Activated CD4-positive, alpha-beta T cell treated with anti-CD3 and anti-CD28 coated beads, Interleukin-2, amount 10 ng/mL, durations not matched to agents 7 days and 5 days (primary cell): ENCODE data around the gene TUBGCP2. TPM values are rescaled to one million over a fixed set of nuclear protein-coding genes. Genes with fewer than 3 reads are reported as not detected.

ENCODE experiments used
- CTCF ChIA-PET: fragments of 350-600 bp; sonication (Branson Sonifier 250); formaldehyde crosslinking; loops from one replicate; lab custom pipeline; 2021; ENCODE audit warnings: antibody characterized with exemption; lab: Charles Lee
- POLR2A ChIA-PET: fragments of 350-600 bp; sonication (Branson Sonifier 250); formaldehyde crosslinking; loops from one replicate; lab custom pipeline; 2021; ENCODE audit warnings: antibody characterized with exemption; lab: Charles Lee
- DNase-seq: peaks from one replicate; pipeline ENCODE4 v3.0.0-alpha.2; 2020
- H3K27ac Mint-ChIP-seq: one replicate; pipeline ENCODE4 v1.8.0; 2021; ENCODE audit warnings: mild to moderate bottlenecking, moderate library complexity, mixed read lengths
- H3K27me3 Mint-ChIP-seq: one replicate; pipeline ENCODE4 v1.8.0; 2021; ENCODE audit warnings: mixed read lengths
- H3K36me3 Mint-ChIP-seq: one replicate; pipeline ENCODE4 v1.8.0; 2021; ENCODE audit warnings: low read depth, mixed read lengths
- H3K4me1 Mint-ChIP-seq: one replicate; pipeline ENCODE4 v1.8.0; 2021; ENCODE audit warnings: mixed read lengths
- H3K4me3 Mint-ChIP-seq: one replicate; pipeline ENCODE4 v1.8.0; 2021; ENCODE audit warnings: mild to moderate bottlenecking, moderate library complexity, mixed read lengths
- H3K9me3 Mint-ChIP-seq: one replicate; pipeline ENCODE4 v1.8.0; 2021; ENCODE audit warnings: mixed read lengths
- total RNA-seq, 2 experiments: library from RNA; stranded (reverse); gene quantifications; one replicate each; pipeline ENCODE4 v1.2.3, GENCODE V29; 2021

The TUBGCP2 gene
- total RNA-seq, 2 experiments from 2014 or later: 52.4 to 54.2 TPM

GRCh38 chr10:133283931-133284330 lies 24.7 kb downstream of the TUBGCP2 start:
- ChIA-PET CTCF (no interaction called here), POLR2A (no interaction called here)
- Mint-ChIP-seq H3K36me3 (peaks cover 48% of the 10 kb centered on the region), H3K4me3 (no peak overlapping the region), H3K27me3 (no peaks in the 10 kb centered on the region), H3K9me3 (no peaks in the 10 kb centered on the region), H3K4me1 (peaks cover 11% of the 10 kb centered on the region), H3K27ac (no peak overlapping the region)
- no peak for DNase-seq

DNA sequence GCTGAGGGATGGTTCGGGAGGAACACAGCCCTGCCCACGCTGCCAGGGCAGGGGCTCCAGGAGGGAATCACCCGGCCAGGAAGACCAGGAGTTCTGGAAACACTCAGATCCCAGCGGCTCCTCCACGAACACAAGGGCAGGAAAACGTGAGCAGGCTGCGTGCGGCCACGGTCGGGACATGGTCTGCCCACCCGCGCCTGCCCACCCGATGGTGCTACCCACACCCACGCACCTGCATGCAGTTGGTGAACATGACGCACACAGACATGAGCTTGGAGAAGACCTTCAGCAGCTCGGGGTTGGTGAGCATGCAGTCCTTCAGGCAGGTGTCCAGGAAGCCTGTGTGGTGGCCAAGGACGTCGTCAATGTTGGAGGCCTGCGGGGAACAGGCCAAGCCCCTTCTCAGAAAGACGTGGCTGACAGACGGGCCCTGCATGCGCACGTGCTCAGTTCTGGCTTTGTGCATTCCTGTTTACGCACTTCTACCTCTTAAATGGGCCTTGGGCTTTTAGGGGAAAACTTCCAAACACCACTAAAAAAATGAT lies 25.8 kb downstream of the TUBGCP2 start:
- peaks cover 22% of the 10 kb centered on the region for H3K4me1 Mint-ChIP-seq
- no peak overlapping the region for H3K27ac Mint-ChIP-seq
- ChIA-PET CTCF (interaction anchor here (1.1 kb wide), 1 partner anchor 14 kb away, joined by 3 read pairs; no protein-coding TSS in a partner anchor), POLR2A (no interaction called here)
- no peak for DNase-seq
- peaks cover 42% of the 10 kb centered on the region for H3K36me3 Mint-ChIP-seq
- H3K27me3 Mint-ChIP-seq: no peaks in the 10 kb centered on the region
- H3K4me3 Mint-ChIP-seq: no peak overlapping the region
- no peaks in the 10 kb centered on the region for H3K9me3 Mint-ChIP-seq

GRCh38 chr10:133281628-133282372 lies 26.9 kb downstream of the TUBGCP2 start:
- ChIA-PET CTCF (interaction anchor here (1.1 to 1.2 kb wide), 2 partner anchors 12 to 13 kb away, joined by 3 to 4 read pairs; no protein-coding TSS in a partner anchor), POLR2A (no interaction called here)
- H3K27me3 Mint-ChIP-seq: no peaks in the 10 kb centered on the region
- no peaks in the 10 kb centered on the region for H3K9me3 Mint-ChIP-seq
- H3K27ac Mint-ChIP-seq: no peak overlapping the region
- DNase-seq: no peak
- no peak overlapping the region for H3K4me3 Mint-ChIP-seq
- H3K36me3 Mint-ChIP-seq: peaks cover 36% of the 10 kb centered on the region
- H3K4me1 Mint-ChIP-seq: peaks cover 27% of the 10 kb centered on the region

DNA sequence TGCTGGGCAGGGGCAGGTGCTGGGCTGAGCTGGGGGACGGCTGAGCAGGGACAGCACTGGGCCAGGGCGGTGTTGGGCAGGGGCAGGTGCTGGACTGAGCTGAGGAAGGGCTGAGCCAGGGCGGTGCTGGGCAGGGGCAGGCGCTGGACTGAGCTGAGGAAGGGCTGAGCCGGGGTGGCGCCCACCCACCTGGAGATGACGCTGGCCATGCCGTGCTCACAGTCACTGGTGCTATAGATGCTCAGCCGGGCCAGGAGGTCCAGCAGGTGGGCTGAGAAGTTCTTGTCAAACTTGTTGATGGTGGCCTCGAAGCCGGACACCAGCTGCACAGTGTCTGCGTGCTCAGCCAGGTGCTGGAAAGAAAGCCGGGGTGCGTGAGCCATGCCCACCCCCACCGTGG lies 27.6 kb downstream of the TUBGCP2 start:
- peaks cover 27% of the 10 kb centered on the region for H3K4me1 Mint-ChIP-seq
- DNase-seq: no peak
- no peak overlapping the region for H3K4me3 Mint-ChIP-seq
- POLR2A ChIA-PET: no interaction called here
- CTCF ChIA-PET: interaction anchor here (0.6 to 1.2 kb wide), 2 partner anchors 12 to 19 kb away, joined by 3 to 4 read pairs; no protein-coding TSS in a partner anchor
- H3K9me3 Mint-ChIP-seq: no peaks in the 10 kb centered on the region
- no peaks in the 10 kb centered on the region for H3K27me3 Mint-ChIP-seq
- no peak overlapping the region for H3K27ac Mint-ChIP-seq
- peaks cover 32% of the 10 kb centered on the region for H3K36me3 Mint-ChIP-seq

DNA sequence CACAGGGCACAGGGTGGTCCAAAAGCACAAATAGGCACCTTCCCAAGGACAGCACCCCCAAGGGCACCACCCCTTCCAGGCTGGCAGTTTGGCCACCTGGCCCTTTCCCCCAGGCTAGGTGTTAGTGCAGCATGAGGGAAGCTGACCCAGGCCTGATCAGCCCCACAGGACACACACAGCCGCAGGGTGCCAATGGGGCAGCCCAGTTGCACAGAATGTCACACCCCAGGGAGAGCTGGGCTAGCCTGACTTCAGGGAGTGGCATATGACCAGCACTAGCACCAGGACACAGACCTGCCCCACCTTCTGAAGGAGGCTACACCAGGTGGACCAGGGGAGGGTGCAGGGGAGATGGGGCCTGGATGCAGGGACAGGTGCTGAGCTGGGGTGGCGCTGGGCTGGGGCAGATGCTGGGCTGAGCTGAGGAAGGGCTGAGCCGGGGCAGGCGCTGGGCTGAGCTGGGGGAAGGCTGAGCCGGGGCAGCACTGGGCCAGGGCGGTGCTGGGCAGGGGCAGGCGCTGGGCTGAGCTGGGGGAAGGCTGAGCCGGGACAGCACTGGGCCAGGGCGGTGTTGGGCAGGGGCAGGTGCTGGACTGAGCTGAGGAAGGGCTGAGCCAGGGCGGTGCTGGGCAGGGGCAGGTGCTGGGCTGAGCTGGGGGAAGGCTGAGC lies 28.1 kb downstream of the TUBGCP2 start:
- ChIA-PET CTCF (interaction anchor here (0.6 to 2.9 kb wide), 5 partner anchors 10 to 27 kb away, joined by 3 to 14 read pairs (median 3); no protein-coding TSS in a partner anchor), POLR2A (no interaction called here)
- H3K4me1 Mint-ChIP-seq: peaks cover 30% of the 10 kb centered on the region
- H3K27ac Mint-ChIP-seq: peak overlapping the region; percentile 13
- peaks cover 29% of the 10 kb centered on the region for H3K36me3 Mint-ChIP-seq
- H3K4me3 Mint-ChIP-seq: no peak overlapping the region
- H3K9me3 Mint-ChIP-seq: no peaks in the 10 kb centered on the region
- DNase-seq: no peak
- no peaks in the 10 kb centered on the region for H3K27me3 Mint-ChIP-seq

- DNase-seq: no peak
- Mint-ChIP-seq H3K9me3 (no peaks in the 10 kb centered on the region), H3K27me3 (no peaks in the 10 kb centered on the region), H3K4me3 (no peak overlapping the region), H3K27ac (peak overlapping the region; percentile 50), H3K36me3 (peaks cover 23% of the 10 kb centered on the region), H3K4me1 (peaks cover 34% of the 10 kb centered on the region)
- POLR2A ChIA-PET: no interaction called here
- CTCF ChIA-PET: interaction anchor here (1.4 to 2.9 kb wide), 4 partner anchors 9 to 28 kb away, joined by 3 to 14 read pairs (median 3); no protein-coding TSS in a partner anchor
Measured at GRCh38 chr10:133279326-133280226, 29.1 kb downstream of the TUBGCP2 start.

DNA sequence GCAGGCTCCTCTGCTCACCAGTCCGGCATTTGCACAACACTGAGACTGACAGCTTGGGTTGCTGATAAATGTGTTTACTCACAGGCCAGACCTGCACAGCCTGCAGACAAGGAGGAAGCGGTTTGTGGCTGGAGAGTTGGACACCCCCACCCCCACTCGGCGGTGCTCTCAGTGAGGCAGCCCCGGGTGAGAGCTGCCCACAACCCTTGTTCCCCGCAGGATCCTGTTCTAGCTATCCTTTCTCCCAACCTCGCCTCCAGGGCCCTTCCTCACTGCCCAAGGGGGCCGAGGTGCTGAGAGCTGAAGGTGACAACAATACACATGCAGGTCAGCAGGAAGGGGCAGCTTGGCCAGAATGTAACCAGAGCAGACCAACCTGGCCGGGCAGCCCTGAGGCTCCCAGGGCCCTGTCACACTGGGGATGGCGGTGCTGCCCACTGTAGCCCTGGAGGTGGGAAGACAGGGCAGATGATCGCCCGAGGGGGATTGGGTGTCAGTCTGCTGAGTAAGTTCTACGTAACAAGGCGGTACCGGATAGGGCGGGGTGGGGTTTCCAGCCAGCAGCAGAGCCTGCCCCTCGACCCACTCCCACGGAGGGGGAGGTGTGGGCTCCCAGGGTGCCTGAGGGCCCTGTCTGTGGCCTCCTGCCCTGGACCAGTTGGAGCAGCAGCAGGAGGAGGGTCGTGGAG lies 30.0 kb downstream of the TUBGCP2 start:
- H3K27me3 Mint-ChIP-seq: no peaks in the 10 kb centered on the region
- peaks cover 21% of the 10 kb centered on the region for H3K36me3 Mint-ChIP-seq
- no peaks in the 10 kb centered on the region for H3K9me3 Mint-ChIP-seq
- POLR2A ChIA-PET: interaction anchor here (1.0 kb wide), 1 partner anchor 20 kb away, joined by 4 read pairs; no protein-coding TSS in a partner anchor
- CTCF ChIA-PET: interaction anchor here (0.7 to 2.9 kb wide), 5 partner anchors 8 to 51 kb away, joined by 3 to 14 read pairs (median 4); no protein-coding TSS in a partner anchor
- peaks cover 35% of the 10 kb centered on the region for H3K4me1 Mint-ChIP-seq
- H3K4me3 Mint-ChIP-seq: peak overlapping the region; percentile 75
- H3K27ac Mint-ChIP-seq: peak overlapping the region; percentile 96
- DNase-seq: peak; percentile 64

- Mint-ChIP-seq H3K4me1 (peaks cover 35% of the 10 kb centered on the region), H3K9me3 (no peaks in the 10 kb centered on the region), H3K27me3 (no peaks in the 10 kb centered on the region), H3K27ac (peak overlapping the region; percentile 96), H3K36me3 (peaks cover 19% of the 10 kb centered on the region), H3K4me3 (peak overlapping the region; percentile 75)
- no peak for DNase-seq
- CTCF ChIA-PET: interaction anchor here (0.7 to 2.9 kb wide), 4 partner anchors 19 to 52 kb away, joined by 3 to 14 read pairs (median 8); no protein-coding TSS in a partner anchor
- POLR2A ChIA-PET: interaction anchor here (1.0 kb wide), 1 partner anchor 19 kb away, joined by 4 read pairs; no protein-coding TSS in a partner anchor
Measured at GRCh38 chr10:133277993-133278576, 30.6 kb downstream of the TUBGCP2 start.

GRCh38 chr10:133277277-133277992 lies 31.2 kb downstream of the TUBGCP2 start:
- Mint-ChIP-seq H3K27me3 (no peaks in the 10 kb centered on the region), H3K27ac (peak overlapping the region; percentile 96), H3K4me1 (peaks cover 35% of the 10 kb centered on the region), H3K36me3 (peaks cover 17% of the 10 kb centered on the region), H3K4me3 (peak overlapping the region; percentile 87), H3K9me3 (no peaks in the 10 kb centered on the region)
- POLR2A ChIA-PET: interaction anchor here (1.0 kb wide), 1 partner anchor 18 kb away, joined by 4 read pairs; no protein-coding TSS in a partner anchor
- no peak for DNase-seq
- CTCF ChIA-PET: interaction anchor here (2.7 to 2.9 kb wide), 2 partner anchors 18 to 30 kb away, joined by 11 to 14 read pairs; no protein-coding TSS in a partner anchor

DNA sequence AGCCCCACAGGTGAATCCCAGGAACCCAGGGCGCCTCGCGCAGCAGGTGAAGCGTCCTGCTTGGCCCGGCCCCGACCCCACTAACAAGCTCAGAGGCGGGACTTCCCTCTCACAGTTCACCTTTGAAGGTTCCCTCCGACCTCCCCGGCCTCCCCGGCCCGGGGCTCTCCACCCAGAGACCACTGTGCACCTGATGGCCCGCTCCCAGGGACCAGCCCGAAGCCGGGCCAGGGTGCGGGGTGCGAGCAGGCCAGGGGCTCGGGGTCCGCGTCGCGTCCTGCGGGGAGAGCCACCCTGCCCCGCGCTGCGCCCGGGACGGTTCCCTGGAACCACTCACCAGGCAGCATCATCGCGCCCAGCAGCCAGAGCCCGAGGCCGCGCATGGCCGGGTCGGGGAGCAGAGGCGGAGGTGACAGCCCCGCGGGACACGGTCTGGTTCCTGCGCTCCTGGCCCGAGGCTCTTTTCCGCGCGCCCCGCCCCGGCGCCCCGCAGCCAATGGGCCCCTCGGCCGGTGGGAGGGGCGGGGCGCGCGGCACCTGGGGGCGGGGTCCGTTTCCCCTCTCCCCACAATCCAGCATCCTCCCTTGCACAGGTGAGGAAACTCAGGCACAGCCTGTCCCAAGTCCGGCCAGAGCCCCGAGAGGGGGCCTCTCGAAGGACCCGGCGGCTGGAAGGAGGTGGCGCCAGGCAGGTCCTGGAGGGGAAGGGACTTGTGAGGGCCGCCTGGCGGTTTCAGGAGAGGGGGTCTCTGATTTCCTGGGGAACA lies 32.1 kb downstream of the TUBGCP2 start, which contains the start of gene ADAM8:
TSS of gene ADAM8 (minus strand) at position 434 of the 767 bp plus-strand sequence. CDS start at position 383, 51 bp downstream.
- H3K4me3 Mint-ChIP-seq: peak within 1 kb of the TSS; percentile 87
- no peaks in the 10 kb centered on the region for H3K27me3 Mint-ChIP-seq
- ChIA-PET CTCF (interaction anchor here (1.5 to 3.3 kb wide), 4 partner anchors 10 to 31 kb away, joined by 6 to 18 read pairs (median 10); no protein-coding TSS in a partner anchor), POLR2A (no interaction called here)
- H3K27ac Mint-ChIP-seq: peak within 1 kb of the TSS; percentile 96
- peaks cover 13% of the 10 kb centered on the region for H3K36me3 Mint-ChIP-seq
- peaks cover 36% of the 10 kb centered on the region for H3K4me1 Mint-ChIP-seq
- H3K9me3 Mint-ChIP-seq: no peaks in the 10 kb centered on the region
- peak; percentile 72 for DNase-seq
